NCI-H2029 treated with DMSO at 0.1 percent for 48 hours (cell line): ENCODE results near the gene CDH18.

Experiments
- DNase-seq: peaks from one replicate; lab custom pipeline; 2025; lab: John Stamatoyannopoulos, UW

The CDH18 gene

GRCh38 chr5:19928562-19929421, 59.2 kb downstream of the CDH18 start:
- peak; percentile 48 for DNase-seq

DNA sequence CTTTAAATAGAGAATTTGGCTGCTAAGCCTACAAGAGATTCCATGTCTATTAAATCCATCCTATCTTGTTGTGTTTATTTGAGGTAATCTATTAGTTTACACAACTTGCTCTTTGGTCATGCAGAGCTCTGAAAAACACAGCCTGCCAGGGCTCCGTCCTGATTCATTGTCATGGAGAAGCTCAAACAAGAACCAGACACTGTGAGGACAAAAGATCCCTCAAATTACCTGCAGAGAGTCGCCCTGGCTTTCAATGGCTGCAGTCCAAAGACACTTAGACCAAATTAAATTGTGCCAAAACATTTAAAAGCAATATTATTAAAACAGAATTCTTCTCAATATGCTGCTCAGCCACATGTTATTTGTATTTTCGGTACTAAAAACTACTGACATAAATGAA, 60.1 kb downstream of the CDH18 start:
- DNase-seq: peak; percentile 81

GRCh38 chr5:19927170-19927569, 60.8 kb downstream of the CDH18 start:
- DNase-seq: no peak

- DNase-seq: no peak
Observed at GRCh38 chr5:19923742-19924141, 64.3 kb downstream of the CDH18 start.

DNA sequence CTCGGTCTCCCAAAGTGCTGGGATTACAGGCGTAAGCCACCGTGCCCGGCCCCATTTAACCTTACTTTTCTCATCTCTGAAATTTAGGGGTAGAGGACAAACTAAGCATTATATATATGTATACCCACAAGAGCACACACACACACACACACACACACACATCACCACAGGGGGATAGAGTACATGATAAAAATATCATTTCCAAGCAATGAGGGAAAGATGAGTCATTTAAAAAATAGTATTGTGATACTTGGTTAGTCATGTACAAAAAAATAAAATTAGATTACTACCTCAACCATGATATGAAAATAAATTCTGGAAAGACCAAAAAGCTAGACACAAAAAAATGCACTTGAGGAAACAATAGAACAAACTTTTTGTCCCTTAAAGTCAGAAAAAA, 67.2 kb downstream of the CDH18 start:
- no peak for DNase-seq

- no peak for DNase-seq
Observed at GRCh38 chr5:19918780-19919179, 69.2 kb downstream of the CDH18 start.

GRCh38 chr5:19917588-19918122, 70.3 kb downstream of the CDH18 start:
- DNase-seq: no peak

DNA sequence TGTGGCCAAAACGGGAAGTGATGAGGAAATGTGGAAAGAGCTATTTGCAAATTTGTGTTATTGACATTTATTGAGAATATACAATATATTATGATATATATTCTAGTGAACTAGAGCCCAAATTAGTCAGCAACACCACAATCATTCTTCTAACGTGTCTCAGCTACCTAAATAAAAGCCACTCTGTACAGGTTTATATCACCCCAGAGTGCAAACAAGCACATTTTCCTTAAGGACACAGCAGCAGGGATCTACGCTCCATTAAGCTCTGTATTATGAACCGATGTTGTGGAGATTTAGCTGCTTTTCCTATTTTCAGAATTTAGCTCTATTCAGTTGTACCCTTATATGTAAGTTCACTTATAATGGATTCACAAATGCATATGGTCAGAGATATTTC, 77.9 kb downstream of the CDH18 start:
- DNase-seq: no peak

GRCh38 chr5:19904766-19905165, 83.2 kb downstream of the CDH18 start:
- no peak for DNase-seq

DNA sequence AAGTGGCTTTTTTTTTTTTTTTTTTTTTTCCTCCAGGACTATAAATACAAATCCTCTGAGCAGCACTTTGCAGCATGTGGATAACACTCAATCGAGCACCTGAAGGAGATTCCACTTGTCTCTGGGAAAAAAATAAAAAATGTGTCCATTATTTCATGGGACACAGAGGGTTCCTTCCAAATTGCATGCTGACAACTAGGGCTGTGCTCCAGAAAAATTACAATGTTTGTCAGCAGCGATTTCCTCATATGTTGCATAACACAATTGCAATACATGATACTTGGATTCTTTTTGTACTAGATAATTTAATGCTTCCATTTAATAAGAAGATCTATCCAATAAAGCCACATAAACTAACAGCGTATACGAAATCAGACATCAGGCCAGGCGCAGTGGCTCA, 84.4 kb downstream of the CDH18 start:
- peak; percentile 19 for DNase-seq

DNA sequence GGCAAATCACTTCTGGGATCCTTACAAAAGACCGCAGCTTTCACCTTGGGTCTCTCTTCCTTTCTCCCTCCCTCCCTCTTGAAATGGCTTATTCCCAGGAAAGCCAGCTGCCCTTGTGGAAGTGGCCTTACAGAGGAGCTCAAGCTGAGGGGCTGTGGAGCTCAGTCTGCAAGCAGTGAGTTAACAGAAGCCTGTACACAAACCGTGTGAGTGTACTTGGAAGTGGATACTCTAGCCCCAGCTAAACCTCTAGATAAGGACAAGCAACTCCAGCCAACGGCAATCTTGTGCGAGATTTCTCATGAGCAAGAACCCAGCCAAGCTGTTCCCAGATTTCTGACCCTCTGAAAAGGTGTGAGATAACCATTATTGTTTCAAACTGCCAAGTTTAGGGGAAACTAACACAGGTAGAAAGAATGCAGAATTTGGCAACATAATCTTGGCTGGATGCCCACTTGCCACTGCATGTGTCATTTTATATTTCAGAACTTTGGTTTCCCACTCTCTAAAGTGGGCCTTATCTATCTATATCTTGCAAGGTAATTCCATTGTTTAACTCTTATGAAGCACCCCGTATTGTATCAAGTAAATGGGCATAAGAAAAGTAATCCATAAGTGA, 85.6 kb downstream of the CDH18 start:
- peak; percentile 45 for DNase-seq

GRCh38 chr5:19900269-19900668, 87.7 kb downstream of the CDH18 start:
- no peak for DNase-seq

GRCh38 chr5:19891658-19892057, 96.3 kb downstream of the CDH18 start:
- no peak for DNase-seq

GRCh38 chr5:19886123-19886917, 101.7 kb downstream of the CDH18 start:
- peak; percentile 76 for DNase-seq

DNA sequence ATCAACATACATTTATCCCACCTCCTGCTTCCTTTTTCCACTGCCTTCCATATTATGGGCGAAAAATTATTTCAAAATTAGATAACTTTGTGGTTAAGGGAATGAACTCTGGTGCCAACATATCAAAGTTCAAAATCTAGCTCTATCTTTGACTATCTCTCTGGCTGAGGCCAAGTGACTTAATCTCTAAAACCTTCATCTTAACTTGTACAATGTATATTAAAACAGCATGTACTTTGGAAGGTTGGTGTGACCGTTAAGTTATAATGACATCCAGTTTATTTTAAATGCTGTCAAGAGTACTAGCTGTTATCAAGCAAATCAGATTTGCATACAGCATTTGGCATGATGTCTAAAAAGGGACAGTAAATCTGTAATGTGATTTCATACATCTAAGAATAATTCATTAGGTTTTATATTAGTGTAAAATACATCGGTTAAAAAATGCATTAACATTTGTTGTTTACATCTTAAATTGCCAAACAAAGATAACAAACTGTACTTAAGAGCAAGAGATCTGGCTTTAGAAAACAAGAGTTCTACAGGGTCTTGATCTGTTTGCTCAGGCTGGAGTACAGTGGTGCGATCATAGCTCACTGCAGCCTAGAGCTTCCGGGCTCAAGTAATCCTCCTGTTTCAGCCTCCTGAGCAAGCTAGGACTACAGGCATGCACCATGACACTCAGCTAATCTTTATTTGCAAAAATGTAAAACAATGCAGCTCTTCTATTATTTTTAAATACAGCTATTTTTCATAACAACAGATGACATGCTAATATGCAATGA, 102.8 kb downstream of the CDH18 start:
- DNase-seq: peak; percentile 50

- DNase-seq: peak; percentile 89
Observed at GRCh38 chr5:19880859-19881436, 107.1 kb downstream of the CDH18 start.

DNA sequence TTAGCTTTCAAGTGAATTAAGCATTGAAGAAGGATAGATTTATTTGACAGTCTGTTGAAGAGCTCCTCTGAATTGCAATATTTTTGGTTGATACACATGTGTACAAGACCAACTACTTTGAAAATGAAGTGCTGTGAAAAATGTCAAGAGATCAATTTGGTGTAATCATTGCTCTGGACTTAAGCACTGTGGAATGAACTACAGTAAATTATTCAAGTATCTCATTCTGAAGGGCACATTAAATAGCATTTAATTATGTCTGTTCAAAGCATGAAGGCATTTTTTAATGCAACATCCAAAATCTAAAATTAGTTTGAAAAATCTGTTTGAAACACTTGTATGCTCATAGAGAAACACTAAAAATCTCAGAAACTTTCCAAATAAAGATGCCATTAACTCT, 107.5 kb downstream of the CDH18 start:
- peak; percentile 85 for DNase-seq

- DNase-seq: no peak
Observed at GRCh38 chr5:19874811-19875210, 113.2 kb downstream of the CDH18 start.

GRCh38 chr5:19866090-19866450, 121.9 kb downstream of the CDH18 start:
- no peak for DNase-seq

DNA sequence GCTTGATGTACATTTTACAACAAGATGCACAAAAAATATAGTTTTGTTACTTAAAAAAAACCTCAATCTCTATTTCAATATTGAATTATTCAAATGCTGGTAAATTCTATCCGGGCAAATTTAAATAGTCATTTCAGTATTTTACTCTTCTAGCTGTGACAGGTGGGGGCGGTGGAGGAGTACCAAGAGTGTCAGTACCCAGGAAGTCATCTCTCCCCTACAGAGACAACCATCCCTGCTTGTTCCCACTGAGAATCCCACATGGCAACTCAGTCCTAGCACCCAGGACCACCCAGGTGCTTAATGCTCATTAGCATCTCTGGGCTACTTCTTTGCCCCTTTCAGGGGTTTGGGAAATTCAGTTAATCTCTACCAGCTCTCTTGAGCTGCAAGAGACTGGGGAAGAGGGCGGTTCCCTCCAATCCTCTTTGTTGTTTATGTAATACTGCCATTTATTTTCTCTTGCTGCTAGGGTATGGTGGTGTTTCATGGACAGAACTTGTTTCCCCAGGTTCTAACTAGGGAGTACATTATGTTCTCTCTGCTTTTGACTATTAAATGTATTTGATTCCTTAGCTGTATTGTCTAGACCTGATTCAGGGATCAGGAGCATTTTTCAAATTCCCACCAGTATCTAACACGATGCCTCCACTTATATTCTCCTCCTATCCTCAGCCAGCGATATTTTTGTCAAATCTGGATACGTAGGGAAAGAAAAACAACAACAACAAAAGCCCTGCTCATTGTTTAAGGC, 122.5 kb downstream of the CDH18 start:
- no peak for DNase-seq

DNA sequence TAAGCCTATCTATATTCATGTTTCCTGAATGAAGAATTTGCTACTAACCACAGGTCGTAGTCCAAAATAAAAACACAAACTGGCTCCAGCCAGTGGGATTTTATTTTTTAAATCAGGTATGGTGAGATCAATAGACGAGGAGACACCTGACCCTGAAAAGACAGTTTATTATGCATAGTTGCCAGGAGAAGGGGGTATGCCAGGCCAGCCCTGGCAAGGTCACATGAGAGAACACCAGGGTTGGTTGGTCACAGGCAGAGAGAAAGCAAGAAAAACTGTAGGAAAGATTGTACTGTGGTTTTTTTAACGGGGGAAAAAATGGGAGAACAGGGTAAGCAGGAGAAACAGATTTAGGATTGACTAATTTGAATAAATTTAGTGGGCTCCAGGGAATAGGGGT, 125.3 kb downstream of the CDH18 start:
- DNase-seq: no peak
